Measurements from ENCODE around the gene ADCY1.

ADCY1 gene

GRCh38 chr7:45653209-45653907 is 79.2 kb downstream of the ADCY1 start:
- no peak for DNase-seq

GRCh38 chr7:45654341-45654740 is 80.2 kb downstream of the ADCY1 start:
- DNase-seq = no peak

DNA sequence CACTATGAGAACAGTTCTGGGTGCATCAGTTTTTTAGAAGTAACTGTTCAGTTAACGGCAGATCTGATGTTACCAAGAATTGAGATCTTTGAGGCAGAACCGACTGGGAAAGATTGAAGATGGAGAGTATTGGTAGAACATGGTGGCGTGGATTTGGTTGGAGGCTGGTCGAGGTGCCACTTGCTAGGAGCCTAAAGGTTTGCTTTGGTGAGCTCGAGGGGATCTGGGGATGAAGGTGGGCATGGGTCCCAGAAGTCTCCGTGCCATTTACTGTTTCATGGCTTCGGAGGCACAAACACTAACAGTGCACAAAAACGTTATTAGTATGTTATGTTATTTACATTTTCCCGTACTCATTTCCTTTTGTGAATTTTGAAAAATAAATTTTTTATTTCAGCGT is 81.4 kb downstream of the ADCY1 start:
- no peak for DNase-seq

GRCh38 chr7:45656431-45656830 is 82.3 kb downstream of the ADCY1 start:
- no peak for DNase-seq

GRCh38 chr7:45657136-45657889 is 83.1 kb downstream of the ADCY1 start:
- no peak for DNase-seq

DNA sequence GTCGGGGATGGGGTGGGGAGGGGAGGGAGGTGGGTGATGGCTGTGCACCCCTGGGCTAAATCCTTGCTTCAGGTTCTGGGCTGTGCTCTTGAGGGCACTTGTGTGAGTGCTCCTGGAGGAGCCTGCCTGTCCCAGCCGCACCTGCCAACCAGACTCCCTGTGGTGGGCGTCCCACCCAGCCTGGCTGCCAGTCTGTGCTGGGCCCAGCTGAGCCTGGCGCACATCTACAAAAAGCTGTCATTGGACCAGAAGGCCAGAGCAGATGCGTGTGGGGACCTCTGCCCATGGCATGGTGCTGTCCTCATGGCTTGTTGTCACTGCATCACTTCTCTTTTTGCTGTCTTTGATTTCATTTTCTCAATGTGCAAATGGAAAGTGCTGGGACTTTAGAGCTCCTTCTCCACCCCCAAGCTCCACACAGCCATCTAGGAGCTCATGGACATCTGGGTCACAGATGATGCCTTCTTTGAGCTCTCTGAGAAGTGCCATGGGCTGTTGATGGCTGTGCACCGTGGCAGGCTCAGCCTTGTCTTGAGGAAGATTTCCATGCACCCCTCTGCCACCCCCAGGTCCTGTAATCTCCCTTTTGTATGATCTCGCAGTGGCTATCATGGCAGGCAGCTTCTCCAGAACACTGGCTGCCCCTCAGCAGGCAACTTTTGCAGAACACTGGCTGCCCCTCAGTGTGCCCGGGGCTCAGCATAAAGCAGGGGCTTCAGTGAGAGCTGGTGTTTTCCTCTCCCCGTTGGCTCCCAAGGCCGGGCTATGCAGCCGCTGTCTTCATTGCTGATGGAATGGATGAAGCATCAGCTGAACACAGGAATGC is 83.9 kb downstream of the ADCY1 start:
- no peak for DNase-seq

DNA sequence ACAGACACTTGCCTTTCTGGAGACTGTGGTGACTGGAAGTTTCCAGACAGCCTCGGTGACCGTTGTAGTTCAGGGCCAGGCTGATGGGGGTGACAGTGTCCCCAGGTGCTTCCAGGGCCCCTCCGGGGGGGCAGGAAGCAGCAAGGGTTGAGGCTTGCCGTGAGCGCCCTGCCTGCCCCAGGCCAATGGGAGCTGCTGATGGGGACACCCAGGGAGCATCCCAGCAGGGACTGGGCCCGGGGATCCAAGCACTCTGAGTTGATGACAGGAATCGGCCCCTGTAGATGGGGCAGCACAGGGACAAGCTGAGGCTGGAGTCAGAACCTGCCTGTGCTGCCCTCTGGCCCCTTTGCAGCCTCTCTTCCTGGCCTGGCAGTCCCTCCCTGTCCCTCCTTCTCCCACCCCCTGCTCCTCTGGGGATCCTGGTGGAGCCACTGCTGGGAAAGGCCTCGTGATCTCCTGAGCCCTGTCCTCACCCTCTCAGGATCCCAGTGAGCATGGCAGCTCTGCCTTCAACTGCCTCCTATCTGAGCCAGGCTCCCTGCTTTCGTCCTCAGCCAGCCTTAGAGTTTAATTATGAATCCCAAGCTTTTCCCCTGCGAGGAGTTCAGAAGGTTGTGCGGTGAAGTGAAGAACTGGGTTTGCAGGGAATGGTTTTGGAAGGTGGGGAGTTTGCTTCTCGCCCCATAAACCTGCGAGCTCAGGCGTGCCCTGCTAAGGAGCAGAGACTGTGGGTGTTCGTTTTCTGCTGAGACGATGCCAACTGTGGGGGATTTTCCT is 84.7 kb downstream of the ADCY1 start:
- DNase-seq = no peak

DNA sequence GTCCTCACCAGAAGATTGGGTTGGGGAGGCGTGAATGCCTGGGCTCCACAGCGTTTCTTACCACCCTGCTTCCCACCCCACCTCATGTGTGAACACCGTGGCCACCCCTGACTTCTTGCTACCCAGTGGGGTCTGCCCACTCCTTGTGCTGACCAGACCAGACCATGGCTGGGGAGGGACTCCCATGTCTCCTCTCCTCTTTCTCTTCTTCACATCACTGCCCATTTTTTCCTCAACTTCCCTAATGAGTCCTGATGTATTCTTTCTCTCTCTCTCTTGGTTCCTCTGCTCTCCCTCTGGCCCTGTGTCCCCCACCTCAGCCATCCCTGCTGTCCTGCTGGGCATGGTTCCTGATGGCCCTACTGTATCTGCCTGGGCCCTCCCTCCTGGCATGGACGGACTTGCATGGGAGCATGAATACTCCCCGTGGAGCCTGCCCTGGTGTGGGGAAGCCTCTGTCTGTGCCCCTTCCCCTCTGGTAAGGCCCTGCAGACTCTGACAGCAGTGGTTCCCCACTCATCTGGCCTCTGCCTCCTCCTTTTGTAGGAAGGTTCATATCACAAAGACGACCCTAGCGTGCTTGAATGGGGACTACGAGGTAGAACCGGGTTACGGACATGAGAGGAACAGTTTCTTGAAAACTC is 85.5 kb downstream of the ADCY1 start:
- no peak for DNase-seq

DNA sequence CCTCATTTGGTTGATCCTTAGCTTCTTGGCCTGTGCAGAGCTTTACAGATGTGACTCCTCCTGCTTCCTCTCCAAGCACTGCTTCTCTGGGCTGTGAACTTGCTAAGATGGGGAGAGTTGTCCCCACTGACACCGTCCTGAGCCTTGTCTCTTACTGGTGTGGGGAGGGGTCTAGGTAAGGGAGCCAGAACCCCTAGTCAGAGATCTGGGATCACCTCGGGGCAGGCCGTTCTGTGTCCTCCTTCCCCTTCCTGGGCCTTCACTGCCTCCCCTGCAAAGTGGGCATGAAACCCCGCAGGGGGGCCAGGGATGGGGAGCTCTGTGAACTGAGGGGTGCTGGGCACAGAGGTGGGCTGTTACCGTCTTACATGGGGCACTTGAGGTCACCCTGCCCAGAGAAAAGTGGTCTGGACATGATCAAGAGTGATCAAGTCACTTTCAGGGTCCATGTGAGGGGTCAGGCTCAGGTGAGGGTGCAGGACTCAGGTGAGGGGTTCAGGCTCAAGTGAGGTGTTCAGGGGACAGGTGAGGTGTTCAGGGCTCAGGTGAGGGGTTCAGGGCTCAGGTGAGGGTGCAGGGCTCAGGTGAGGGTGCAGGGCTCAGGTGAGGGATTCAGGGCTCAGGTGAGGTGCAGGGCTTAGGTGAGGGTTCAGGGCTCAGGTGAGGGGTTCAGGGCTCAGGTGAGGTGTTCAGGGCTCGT is 86.2 kb downstream of the ADCY1 start:
- DNase-seq = no peak

DNA sequence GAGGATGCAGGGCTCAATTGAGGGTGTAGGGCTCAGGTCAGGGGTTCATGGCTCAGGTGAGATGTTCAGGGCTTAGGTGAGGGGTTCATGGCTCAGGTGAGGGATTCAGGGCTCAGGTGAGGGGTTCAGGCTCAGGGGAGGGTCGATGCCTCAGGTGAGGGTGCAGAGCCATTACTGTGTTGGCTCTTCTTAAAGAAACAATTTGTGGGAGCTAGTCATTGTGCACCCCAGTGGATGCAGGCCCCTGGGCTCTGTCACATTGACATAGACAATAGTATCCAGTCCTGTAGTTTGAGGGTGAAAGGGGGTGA is 86.7 kb downstream of the ADCY1 start:
- no peak for DNase-seq

DNA sequence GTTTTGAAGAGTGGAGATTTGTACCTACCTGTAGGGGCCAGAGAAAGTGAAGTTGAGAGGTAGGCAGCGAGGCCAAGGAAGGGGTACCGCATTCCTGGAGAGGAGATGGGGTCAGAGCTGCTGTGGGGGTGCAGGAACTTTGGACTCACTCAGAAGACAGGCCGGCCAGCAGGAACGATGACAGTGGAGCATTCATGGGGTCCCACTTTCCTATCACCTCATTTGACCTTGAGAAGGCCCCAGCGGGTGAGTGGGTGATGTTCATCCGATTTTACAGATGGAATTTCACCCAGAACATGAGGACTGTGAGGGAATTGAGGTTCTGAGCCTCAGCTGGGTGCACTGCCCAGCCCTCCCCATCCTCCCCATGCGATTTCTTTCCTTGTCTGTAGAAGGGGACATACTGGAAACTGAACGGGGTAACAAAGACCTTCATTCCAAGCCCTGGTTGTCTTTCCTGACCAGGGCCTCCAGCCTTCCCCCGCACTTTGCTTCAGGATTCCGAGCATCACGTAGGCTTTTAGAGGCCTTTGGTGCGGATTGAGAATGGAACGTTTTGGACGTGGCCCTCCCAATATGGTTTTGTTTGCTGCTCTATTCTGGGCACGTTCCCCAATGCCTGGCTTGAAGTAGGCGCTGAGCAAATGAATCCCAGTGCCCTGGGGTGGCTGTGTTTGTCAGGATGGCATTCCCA is 87.3 kb downstream of the ADCY1 start:
- DNase-seq = no peak

- no peak for DNase-seq
Measured at GRCh38 chr7:45662018-45662417, 87.8 kb downstream of the ADCY1 start.

GRCh38 chr7:45662540-45663166 is 88.5 kb downstream of the ADCY1 start:
- no peak for DNase-seq

DNA sequence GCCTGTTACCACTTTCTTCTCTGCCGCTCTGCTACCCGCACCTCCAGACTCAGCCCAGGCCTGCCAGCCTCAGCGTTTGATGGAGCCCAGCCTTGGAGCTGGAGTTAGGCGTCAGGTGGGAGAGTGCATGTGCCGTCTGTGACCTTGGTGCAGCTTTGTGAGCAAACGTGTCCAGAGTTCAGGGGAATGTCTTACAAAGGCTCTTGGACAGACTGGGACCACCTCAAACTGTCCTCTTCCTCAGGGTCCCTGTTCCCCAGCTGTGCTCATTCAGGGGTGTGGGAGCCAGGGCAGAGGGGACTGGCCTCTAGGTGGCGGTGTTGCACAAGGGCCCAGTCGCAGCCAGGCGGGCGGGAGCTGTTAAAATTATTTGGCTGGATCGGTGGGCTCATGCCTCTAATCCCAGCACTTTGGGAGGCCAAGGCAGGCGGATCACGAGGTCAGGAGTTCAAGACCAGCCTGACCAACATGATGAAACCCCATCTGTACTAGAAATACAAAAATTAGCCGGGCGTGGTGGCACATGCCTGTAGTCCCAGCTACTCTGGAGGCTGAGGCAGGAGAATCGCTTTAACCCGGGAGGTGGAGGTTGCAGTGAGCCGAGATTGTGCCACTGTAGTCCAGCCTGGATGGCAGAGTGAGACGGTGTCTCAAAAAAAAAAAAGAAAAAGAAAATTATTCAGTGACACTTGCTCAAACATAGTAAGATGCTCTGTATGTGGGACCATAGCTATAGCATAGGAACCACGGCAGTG is 89.2 kb downstream of the ADCY1 start:
- DNase-seq = no peak

DNA sequence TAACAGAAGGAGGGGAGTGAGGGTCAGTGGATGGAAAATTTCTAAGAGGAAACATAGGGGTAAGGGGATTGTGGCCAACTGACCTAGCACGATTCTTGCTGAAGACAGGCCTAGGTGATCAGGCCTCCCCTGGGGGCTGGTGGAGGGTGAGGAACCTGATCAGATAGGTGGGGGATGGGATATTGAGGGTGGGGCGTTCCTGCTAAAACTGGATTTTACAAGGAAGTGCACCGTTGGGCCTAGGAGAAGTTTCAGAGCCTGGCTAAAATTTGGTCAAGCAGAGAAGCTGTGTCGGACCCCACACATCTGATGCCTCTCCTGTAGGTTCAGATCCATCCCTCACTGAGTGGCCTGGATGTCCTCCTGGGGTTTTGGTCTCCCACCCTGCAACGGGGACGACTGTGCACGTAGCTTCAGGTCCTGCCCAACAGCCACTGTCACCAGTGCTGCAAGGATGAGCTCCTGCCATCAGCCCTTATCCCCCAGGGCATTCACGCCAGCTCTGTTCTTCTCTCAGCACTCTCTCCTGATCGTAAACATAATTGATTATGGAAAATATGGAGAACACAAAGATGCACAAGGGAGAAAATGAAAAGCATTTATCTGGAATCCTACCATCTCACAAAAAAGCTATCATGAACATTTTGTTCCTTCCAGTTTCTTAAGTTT is 89.9 kb downstream of the ADCY1 start:
- DNase-seq = no peak

GRCh38 chr7:45665172-45665571 is 91.0 kb downstream of the ADCY1 start:
- no peak for DNase-seq

GRCh38 chr7:45670227-45670626 is 96.1 kb downstream of the ADCY1 start:
- DNase-seq = no peak

DNA sequence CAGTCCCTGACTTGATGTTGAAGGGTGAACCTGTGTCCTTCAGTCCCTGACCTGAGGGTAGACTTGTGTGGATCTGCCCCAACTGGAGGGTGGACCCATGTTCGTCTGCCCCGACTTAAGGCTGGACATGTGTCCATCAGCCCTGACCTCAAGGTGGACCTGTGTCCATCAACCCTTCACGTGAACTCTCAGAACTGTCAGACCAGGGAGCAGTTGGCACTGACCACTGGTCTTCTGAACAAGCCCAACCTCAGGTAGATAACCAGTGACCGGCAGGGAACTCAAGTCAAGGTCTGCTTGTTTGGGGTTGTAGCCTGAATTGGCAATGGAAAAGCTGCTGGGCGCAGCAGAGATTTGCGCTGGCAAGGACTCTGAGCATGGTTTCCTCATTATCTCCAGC is 96.5 kb downstream of the ADCY1 start:
- DNase-seq = no peak

GRCh38 chr7:45677311-45677900 is 103.2 kb downstream of the ADCY1 start:
- DNase-seq = no peak

Data from CD4-positive, alpha-beta T cell treated with Interleukin-6 for 4 hours (primary cell).